ENCODE results near the gene KLB.
"Not testable (repeated sequence)": the region's sequence is repeated elsewhere in the genome, so short reads cannot be mapped to it uniquely, and the experiment has no call there.

DNA sequence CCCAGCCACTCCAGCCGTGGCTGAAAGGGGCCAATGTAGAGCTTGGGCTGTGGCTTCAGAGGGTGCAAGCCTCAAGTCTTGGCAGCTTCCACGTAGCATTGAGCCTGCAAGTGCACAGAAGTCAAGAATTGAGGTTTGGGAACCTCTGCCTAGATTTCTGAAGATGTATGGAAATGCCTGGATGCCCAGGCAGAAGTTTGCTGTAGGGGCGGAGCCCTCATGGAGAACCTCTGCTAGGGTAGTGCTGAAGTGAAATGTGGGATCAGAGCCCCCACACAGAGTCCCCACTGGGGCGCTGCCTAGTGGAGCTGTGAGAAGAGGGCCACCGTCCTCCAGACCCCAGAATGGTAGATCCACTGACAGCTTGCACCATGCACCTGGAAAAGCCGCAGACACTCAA is 35.5 kb upstream of the KLB start:
- TF ChIP-seq, protein P1, sequence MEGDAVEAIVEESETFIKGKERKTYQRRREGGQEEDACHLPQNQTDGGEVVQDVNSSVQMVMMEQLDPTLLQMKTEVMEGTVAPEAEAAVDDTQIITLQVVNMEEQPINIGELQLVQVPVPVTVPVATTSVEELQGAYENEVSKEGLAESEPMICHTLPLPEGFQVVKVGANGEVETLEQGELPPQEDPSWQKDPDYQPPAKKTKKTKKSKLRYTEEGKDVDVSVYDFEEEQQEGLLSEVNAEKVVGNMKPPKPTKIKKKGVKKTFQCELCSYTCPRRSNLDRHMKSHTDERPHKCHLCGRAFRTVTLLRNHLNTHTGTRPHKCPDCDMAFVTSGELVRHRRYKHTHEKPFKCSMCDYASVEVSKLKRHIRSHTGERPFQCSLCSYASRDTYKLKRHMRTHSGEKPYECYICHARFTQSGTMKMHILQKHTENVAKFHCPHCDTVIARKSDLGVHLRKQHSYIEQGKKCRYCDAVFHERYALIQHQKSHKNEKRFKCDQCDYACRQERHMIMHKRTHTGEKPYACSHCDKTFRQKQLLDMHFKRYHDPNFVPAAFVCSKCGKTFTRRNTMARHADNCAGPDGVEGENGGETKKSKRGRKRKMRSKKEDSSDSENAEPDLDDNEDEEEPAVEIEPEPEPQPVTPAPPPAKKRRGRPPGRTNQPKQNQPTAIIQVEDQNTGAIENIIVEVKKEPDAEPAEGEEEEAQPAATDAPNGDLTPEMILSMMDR (IDR thresholded peaks at IDR 0.05), result not testable (repeated sequence)
- not testable (repeated sequence) for TF ChIP-seq POLR2A (IDR thresholded peaks at IDR 0.05)

Measured in Peyer's patch (tissue), 4 donors.